Heart right ventricle (tissue), 16 donors: ENCODE results near the gene NRXN3. TPM values are rescaled to one million over a fixed set of nuclear protein-coding genes. Genes with fewer than 3 reads are reported as not detected.

Experiments used
- ATAC-seq, 8 donors: fragments of 200-7000 bp; cut with Tn5 transposase; one replicate each; pipeline ENCODE4 v1.9.1; 2020; ENCODE audit warnings: mild to moderate bottlenecking in 8 of 8, moderate library complexity in 8 of 8, moderate number of reproducible peaks in 1 of 8
- DNase-seq, 2 donors: peaks; one replicate each; pipeline ENCODE4 v3.0.0-alpha.2; 2020
- H3K27ac ChIP-seq, 10 donors: fragments of 200-600 bp; sonication (generic) in 2 of 10; one replicate each; pipeline versions ENCODE4 v1.5.0 to v1.8.0; 2020 to 2022; ENCODE audit warnings: mild to moderate bottlenecking in 3 of 10
- H3K27me3 ChIP-seq, 7 donors: fragments of 200-600 bp; one replicate each; pipeline ENCODE4 v1.8.0; 2021 to 2022; ENCODE audit warnings: mild to moderate bottlenecking in 2 of 7
- H3K36me3 ChIP-seq, 9 donors: fragments of 200-600 bp; sonication (generic) in 1 of 9; one replicate each; pipeline versions ENCODE4 v1.5.0 to v1.8.0; 2020 to 2022; ENCODE audit warnings: mild to moderate bottlenecking in 2 of 9
- H3K4me1 ChIP-seq, 9 donors: fragments of 200-600 bp; sonication (generic) in 1 of 9; one replicate each; pipeline versions ENCODE4 v1.5.0 to v1.8.0; 2020 to 2022; ENCODE audit warnings: mild to moderate bottlenecking in 4 of 9
- H3K4me3 ChIP-seq, 10 donors: fragments of 200-600 bp; sonication (generic) in 2 of 10; one replicate each; pipeline versions ENCODE4 v1.5.0 to v1.8.0; 2020 to 2022; ENCODE audit warnings: mild to moderate bottlenecking in 7 of 10, moderate library complexity in 2 of 10
- H3K9me3 ChIP-seq, 11 donors: fragments of 200-600 bp in 10 of 11; sonication (generic) in 2 of 11; one replicate each; pipeline versions ENCODE4 v1.5.0 to v1.8.0; 2013 to 2022; ENCODE audit warnings: mild to moderate bottlenecking in 2 of 11, control low read depth in 1 of 11, moderate library complexity in 1 of 11
- WGBS, 2 donors: extraction: QIAGEN DNeasy Blood & Tissue Kit; methylation state at CpG; one replicate each; pipeline ENCODE4 v1.1.7; 2013; ENCODE audit warnings: inconsistent platforms in 1 of 2; 5-methylcytosine and 5-hydroxymethylcytosine counted together
- intact Hi-C, 10 donors: fragments of 100-400 bp; cut with DNase I; formaldehyde crosslinking; loops; one replicate each; pipeline versions ENCODE4 v1.11.1 to v1.14.2; 2022
- polyA plus RNA-seq, 2 donors: library from polyadenylated mRNA; stranded (reverse); fragments of 200-250 nt; gene quantifications; one replicate each; pipeline ENCODE4 v1.2.3, GENCODE V29; 2013
- total RNA-seq, 10 donors: library from RNA; stranded (reverse); fragmentation: NEBNext Ultra II Directional in 3 of 10; extraction: Animal tissue kit (Norgen Biotek cat#: 25700) in 3 of 10; gene quantifications; one replicate each; pipeline versions ENCODE4 v1.2.1 to v1.2.4, GENCODE V29; 2021 to 2023
- TF ChIP-seq, protein P1 (sequence below), 9 donors: fragments of 200-600 bp; sonication (generic) in 2 of 9; IDR thresholded peaks; one replicate each; pipeline versions ENCODE4 v1.5.0 to v1.8.0; 2021 to 2022; ENCODE audit warnings: antibody characterized with exemption in 9 of 9, mild to moderate bottlenecking in 5 of 9, moderate library complexity in 1 of 9
- donor health status: Arrhythmogenic right ventricular cardiomyopathy.
- donor health status: ischemic (EF 13 %, LVEDD 7.1; RV severe dilation, severe dysfunction).
- donor health status: healthy with polysubstance abuse.
- donor health status: DM: no; HTN: yes; CAD: no.
- donor health status: DM: no; HTN: no; CAD: no.
- donor health status: ischemic (EF 25% LVEDD 6.9; RV normal size, moderate dysfunction).
- donor health status: ischemic (EF 25% LVEDD 5.7; RV mildly dilated, moderate dysfunction).
- donor health status: healthy.
- donor health status: DM: yes; HTN: yes; CAD: no.
- donor health status: Ischemic cardiomyopathy.
- donor health status: ischemic (EF 35%, LVEDD 5.7; RV mildly dilated, moderate dysfunction).
- donor health status: nonischemic (EF 11% LVEDD 7.7; RV severe dilation, severe dysfunction).
- donor health status: DM: yes; HTN: yes; CAD: no.
- donor health status: PGD.
- donor health status: ischemic (EF 29% LVEDD 5.4; RV normal size, mild dysfunction).
- donor health status: nonischemic (EF 23%, LVEDD 6.1; RV moderate dilation, normal function).

The NRXN3 gene
- total and polyA plus RNA-seq, 12 donors: 0.23 to 1.8 (median 0.87) TPM

DNA sequence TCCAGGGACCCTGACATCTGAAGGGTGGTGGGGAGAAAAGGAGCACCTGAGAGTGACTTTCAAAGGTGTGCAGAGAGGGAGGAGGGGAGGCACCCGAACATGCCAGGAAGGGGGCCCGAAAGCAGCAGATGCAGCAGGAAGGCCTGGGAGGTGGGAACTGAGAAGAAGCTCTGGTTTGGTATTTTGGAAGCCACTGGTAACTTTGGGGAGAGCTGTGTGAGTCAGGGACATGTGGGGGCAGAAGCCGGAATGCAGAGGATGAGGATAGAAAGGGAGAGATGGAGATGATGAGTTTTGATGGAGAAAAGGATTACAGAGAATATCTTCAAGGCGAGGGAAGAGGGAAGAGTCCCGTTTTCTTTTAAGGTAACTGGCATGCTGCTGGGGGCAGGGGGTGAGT lies 50.1 kb downstream of the NRXN3 start:
- Histone ChIP-seq H3K9me3 (no peaks in the 10 kb centered on the region), H3K36me3 (no peaks in the 10 kb centered on the region), H3K4me1 (no peaks in the 10 kb centered on the region), H3K4me3 (no peak overlapping the region), H3K27ac (no peak overlapping the region), H3K27me3 (no peaks in the 10 kb centered on the region)
- DNase-seq (no peak), ATAC-seq (no peak)
- intact Hi-C loops: no loop called here
- WGBS, 2 donors: 72 to 75% methylated on average over 5 of the region's 5 CpGs
- TF ChIP-seq, protein P1, sequence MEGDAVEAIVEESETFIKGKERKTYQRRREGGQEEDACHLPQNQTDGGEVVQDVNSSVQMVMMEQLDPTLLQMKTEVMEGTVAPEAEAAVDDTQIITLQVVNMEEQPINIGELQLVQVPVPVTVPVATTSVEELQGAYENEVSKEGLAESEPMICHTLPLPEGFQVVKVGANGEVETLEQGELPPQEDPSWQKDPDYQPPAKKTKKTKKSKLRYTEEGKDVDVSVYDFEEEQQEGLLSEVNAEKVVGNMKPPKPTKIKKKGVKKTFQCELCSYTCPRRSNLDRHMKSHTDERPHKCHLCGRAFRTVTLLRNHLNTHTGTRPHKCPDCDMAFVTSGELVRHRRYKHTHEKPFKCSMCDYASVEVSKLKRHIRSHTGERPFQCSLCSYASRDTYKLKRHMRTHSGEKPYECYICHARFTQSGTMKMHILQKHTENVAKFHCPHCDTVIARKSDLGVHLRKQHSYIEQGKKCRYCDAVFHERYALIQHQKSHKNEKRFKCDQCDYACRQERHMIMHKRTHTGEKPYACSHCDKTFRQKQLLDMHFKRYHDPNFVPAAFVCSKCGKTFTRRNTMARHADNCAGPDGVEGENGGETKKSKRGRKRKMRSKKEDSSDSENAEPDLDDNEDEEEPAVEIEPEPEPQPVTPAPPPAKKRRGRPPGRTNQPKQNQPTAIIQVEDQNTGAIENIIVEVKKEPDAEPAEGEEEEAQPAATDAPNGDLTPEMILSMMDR (IDR thresholded peaks at IDR 0.05): no peak

DNA sequence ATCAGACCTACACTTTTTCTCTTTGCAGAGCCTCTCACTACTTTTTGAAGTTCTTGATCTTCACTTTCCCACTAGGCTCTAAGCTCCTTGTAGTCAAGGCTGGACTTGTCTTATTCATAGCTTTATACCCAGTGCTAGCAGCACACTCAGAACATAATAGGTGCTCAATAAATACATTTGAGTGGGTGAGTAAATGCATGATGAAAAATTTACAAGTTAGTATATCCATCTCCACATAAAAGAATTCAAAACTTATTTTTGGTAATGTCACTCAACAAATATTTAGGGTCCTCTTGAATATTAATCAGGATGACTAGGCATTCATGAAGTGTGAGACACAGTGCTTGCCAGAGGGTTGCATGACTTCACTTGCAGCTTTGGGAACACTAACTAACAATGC lies 52.6 kb downstream of the NRXN3 start:
- DNase-seq (no peak), ATAC-seq (no peak)
- H3K4me3 ChIP-seq: no peak overlapping the region
- no peaks in the 10 kb centered on the region for H3K9me3 ChIP-seq
- TF ChIP-seq, protein P1 (IDR thresholded peaks at IDR 0.05): no peak
- intact Hi-C loops: no loop called here
- H3K36me3 ChIP-seq: no peaks in the 10 kb centered on the region
- H3K4me1 ChIP-seq: no peaks in the 10 kb centered on the region
- no peak overlapping the region for H3K27ac ChIP-seq
- H3K27me3 ChIP-seq: peaks cover 0 to 4% (median 0%) of the 10 kb centered on the region in 7 donors

DNA sequence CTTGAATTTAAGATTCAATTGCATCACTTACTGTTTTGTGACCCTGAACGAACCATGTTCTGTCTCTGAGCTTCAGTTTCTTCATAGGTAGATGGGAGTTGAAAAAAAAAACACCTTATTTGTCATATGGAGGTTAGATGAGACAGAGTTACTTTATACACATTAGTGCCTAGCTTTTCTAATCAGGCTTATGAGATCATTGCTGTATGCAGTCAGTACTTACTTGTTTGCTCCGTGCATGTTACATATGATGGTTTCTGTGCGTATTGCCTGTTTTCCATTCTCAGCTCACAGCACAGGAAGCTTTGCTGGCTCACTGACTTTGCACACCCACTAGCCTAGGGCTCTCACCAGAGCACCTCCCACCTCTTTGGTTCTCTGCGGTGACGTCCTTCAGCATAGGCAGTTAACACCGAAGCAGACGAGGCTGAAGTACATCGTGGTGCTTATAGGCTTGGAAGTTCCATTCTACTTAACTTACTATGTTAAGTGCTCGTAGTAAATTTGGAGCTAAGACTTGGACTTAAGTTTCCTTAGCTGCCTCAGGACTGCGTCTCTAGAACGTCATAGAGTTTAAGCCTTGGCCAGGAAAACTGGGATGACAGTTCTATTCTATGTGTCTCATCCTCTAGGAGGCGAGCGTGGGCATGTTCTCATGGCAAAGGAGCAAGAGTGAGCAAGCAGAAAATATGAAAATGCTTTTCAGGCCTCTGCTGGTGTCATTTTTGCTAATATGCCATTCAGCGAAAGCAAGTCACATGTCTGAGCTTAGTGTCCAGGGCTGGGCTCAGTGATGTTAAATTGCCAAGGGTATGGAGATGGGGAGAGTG lies 57.3 kb downstream of the NRXN3 start:
- H3K27ac ChIP-seq: no peak overlapping the region
- TF ChIP-seq, protein P1 (IDR thresholded peaks at IDR 0.05): no peak
- 62 to 71% methylated on average over 14 of the region's 14 CpGs for WGBS, 2 donors
- DNase-seq: no peak
- H3K9me3 ChIP-seq: no peaks in the 10 kb centered on the region
- intact Hi-C loops: no loop called here
- H3K4me3 ChIP-seq: no peak overlapping the region
- peaks cover 0 to 13% (median 0%) of the 10 kb centered on the region in 7 donors for H3K27me3 ChIP-seq
- no peaks in the 10 kb centered on the region for H3K36me3 ChIP-seq
- no peaks in the 10 kb centered on the region for H3K4me1 ChIP-seq
- ATAC-seq: no peak

DNA sequence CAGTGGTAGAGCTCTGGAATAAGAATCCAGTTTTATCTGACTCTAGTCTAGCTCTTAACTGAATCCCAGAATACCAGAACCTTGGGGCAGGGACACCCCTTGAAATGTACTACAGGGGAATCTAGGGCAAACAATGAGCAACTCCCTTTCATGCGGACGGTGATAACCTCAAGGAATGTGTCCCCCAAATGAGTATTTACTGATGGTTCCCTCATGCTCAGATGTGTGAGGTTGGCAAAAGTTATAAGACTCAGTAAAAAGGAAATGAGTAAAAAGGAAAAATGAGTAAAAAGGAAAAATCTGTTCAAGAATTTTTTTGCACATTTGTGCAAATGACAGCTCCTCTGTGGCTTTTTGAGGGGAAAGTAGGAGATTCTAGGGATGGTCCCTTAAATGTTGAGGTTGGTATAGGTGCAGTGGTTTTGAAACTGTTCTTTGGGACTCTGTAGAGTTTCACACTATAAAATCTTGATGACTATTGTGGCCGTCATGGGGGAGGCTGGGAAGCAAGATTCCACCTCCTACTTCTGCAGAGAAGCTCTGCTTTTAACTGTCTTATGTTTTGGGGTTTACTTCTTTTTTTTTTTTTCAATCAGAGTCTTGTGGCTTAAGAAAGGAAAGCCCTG lies 58.6 kb downstream of the NRXN3 start:
- TF ChIP-seq, protein P1 (IDR thresholded peaks at IDR 0.05): no peak
- peaks cover 0 to 20% (median 0%) of the 10 kb centered on the region in 7 donors for H3K27me3 ChIP-seq
- DNase-seq (no peak), ATAC-seq (no peak)
- intact Hi-C loops: no loop called here
- WGBS, 2 donors: 70 to 78% methylated on average over 3 of the region's 3 CpGs
- no peaks in the 10 kb centered on the region for H3K36me3 ChIP-seq
- H3K9me3 ChIP-seq: no peaks in the 10 kb centered on the region
- no peak overlapping the region for H3K27ac ChIP-seq
- no peak overlapping the region for H3K4me3 ChIP-seq
- no peaks in the 10 kb centered on the region for H3K4me1 ChIP-seq
